Activated CD8-positive, alpha-beta memory T cell treated with anti-CD3 and anti-CD28 coated beads, Interleukin-2, amount 50 U/mL, for 1 hour (primary cell): Measurements from ENCODE around the gene UMODL1.

ENCODE experiments used
- DNase-seq: peaks from one replicate; pipeline ENCODE4 v3.0.0-alpha.2; 2020; ENCODE audit errors: extremely low read depth

UMODL1 gene

GRCh38 chr21:42071146-42071737, at the start of gene UMODL1:
Gene UMODL1, plus strand, starts transcription at chr21:42071317. Its CDS starts 0 bp downstream, at chr21:42071317.
- no peak for DNase-seq

GRCh38 chr21:42021371-42022090, 49.6 kb upstream of the UMODL1 start:
- no peak for DNase-seq

DNA sequence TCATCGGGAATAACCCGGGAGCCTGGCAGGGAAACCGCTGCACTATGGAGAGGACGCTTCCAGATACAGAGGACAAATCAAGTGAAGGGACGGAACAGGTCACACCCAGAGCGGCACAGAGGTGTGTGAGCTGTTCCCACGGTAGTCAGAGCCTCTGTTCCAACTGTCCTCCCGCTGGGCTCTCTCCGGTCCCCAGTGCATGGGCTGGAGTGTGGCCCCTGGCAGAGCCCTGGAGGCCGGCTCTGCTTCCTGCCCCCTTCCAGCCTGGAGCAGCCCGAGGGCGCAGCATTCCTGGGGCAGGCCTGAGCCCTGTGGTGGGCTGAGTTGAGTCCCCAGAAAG, 49.1 kb upstream of the UMODL1 start:
- no peak for DNase-seq

GRCh38 chr21:42022906-42023305, 48.2 kb upstream of the UMODL1 start:
- no peak for DNase-seq

DNA sequence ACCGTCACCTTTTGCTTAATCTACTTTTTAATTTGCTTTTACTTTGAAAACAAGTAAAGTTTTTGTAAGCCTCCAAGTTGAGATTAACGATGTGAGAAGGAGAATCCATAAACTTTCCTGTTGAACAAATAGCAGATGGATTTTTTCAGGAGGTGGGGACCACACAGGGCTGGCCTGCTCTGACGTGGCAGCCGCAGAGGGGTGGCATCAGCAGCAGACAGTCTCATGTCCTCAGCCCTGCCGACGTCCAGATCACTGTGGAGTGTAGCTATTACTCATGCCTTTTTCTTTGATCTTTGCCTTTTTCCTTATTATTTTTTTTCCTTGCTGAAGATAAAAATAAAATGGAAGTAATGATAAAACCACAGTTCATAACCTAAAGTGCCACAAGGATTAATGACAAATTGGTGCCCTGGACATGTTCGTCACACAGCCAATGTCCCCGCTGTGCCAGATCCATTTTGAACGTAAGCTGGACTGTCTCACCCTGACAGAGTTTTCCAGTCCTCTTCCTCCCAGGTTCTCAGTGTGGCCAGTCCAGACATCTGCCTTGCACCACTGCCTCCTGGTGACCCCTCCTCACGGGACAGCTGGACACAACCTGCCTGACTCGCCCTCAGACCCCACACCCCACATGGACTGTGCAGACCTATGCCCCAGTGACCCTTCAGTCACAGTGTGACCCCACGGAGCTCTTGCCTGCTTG, 45.6 kb upstream of the UMODL1 start:
- no peak for DNase-seq

- no peak for DNase-seq
Measured at GRCh38 chr21:42026082-42026435, 45.1 kb upstream of the UMODL1 start.

GRCh38 chr21:42027085-42027821, 43.9 kb upstream of the UMODL1 start:
- no peak for DNase-seq

GRCh38 chr21:42027822-42028765, 43.0 kb upstream of the UMODL1 start:
- no peak for DNase-seq

DNA sequence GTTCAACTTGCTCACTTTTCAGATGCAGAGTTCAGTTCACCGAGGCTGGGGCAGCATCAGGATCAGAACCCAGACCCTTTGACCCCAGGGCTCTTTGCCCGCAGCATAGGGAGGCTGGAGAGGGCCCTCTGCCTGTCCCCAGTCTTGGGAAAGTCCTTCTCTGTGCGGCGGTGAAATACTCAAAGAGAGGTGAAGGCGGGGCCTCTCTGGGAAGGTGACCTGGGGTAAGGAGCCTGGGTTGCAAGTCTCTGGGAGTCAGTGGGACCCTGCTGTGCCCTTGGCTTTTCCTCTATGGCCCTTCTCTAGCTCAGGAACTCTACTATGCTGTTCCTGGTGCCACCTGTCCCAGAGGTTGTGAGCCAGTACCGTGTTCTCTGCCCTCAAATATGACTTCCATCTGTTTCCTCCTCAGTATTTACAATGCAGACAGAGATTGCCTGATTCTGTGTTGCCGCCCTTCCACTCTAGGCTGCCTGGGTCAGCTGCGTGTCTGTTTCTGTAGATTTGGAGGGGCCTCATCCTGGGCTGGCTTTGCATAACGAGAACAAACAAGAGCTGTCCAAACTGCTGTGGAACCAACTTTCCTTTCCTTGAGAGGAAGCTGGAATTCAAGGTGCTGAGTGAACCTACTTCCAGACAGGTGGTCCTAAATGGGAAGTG, 42.2 kb upstream of the UMODL1 start:
- DNase-seq: no peak

GRCh38 chr21:42030311-42030710, 40.8 kb upstream of the UMODL1 start:
- no peak for DNase-seq

DNA sequence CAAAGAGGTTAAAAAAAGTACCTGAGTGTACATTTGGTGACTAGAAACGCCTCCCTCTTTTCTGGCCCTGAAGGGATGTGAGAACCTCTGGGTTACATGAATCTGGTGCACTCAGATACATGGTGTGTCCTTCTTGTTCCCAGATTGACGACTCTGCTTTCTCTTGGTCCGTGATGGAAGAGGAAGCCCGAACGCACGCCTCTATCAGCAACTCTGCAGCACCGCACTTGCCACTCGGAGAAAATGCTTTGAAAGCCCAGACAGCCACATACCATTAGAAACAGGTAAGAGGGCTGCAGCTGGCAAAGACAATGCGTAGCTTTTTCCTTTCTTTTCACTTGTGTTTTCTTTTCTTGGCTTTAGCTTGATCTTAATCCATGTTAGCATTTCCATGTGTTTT, 39.9 kb upstream of the UMODL1 start:
- no peak for DNase-seq

DNA sequence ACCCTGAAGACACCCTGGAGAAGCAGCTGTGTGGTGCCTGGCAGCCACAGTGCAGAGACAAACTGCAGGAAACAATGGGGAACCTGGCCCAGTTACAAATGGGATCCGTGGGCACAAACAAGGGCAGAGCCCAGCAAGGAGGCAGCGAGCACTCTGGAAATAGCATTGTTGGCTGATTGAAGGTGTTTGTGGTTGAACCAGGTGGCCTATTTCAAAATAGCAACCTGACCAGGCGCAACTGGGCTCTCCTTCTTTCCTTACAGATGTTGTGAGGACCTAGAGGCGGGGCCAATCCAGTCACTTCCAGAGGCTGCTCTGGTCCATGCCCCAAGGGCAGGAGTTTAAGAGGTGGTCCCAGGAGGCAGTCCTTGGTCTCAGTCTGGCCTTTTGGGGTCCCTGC, 39.3 kb upstream of the UMODL1 start:
- no peak for DNase-seq

DNA sequence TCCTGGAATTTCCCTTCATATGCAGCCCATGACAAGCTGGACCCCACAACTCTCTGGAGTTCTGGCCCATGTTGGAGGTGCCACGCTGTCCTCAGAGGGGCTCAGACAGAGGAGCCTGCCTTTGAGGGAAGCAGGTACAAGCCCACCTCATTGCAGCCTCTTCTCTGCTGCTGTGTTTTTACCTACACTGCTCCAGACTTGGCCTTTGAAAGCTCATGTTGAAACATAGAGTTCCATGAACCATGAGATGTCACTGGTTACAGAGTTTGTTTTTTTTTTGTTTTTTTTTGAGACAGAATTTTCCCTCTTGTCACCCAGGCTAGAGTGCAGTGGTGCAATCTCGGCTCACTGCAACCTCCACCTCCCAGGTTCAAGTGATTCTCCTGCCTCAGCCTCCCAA, 38.9 kb upstream of the UMODL1 start:
- no peak for DNase-seq

DNA sequence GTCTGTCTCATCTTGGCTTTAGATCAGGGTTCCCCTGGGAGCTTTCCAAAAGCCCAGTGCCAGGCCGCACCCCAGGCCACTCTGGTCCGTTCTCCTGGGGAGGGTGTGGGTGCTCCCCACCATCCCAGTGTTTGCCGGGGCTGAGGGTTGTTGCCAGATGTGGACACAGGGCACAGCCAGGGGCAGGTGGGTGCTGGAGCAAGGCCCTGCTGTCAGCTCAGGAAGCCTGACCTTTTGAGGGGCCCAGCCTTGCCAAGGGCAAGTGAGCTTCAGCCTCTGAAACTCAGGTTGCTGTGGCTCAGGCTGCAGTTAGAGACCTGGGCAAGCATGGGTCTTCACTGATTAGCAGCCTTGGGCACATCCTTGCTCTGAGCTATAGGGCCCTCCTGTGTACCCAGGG, 38.1 kb upstream of the UMODL1 start:
- no peak for DNase-seq

DNA sequence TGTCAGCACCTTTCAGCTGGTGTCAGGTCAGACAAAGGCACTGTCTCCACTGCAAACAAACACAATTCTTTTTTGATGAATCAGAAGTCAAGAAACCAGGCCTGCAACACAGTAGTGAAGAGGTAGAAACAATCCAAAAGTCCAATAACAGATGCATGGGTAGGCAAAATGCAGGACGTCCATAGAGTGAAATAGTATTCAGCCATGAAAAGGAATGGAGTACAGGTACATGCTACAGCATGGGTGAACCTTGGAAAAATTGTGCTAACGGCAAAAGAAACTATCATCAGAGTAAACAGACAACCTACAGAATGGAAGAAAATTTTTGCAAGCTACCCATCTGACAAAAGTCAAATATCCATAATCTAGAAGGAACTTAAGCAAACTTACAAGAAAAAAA, 34.8 kb upstream of the UMODL1 start:
- DNase-seq: no peak

GRCh38 chr21:42037516-42037915, 33.6 kb upstream of the UMODL1 start:
- no peak for DNase-seq

DNA sequence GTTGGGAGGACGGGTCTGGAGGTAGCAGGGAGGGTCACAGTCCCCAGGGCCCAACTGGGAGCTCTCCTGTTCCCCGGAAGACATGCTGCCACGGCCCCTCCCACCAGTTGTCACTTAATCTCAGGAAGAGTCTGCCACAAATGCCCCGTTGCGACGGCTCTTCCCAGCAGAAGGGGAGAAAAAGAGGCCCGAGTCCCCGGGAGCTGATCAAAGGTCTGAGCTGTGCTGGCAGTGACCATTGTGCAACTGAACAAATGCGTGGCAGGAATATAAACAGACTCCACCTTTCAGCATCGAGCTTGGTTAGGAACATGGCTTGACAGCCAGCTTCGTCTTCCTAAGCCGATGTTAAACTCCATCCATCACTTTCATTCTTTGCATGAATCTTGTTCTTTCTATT, 33.2 kb upstream of the UMODL1 start:
- no peak for DNase-seq

DNA sequence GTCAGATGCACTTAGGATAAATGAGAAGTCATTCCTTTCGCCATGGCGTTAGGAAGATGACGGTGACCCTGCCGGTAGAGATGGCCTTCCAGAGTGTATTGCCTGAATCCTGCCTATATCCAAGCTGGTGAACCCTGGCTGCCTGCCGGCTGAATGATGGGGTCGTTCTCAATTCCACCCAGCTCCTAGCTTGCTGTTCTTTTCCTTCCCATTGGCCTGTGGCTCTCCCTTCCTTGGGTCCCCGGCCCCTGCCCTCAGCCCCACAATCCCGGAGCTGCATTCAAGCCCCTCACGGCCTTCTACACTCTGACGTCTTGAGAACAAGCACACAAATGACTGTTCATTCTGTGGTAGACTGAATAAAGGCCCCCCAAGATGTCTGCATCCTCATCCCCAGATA, 32.7 kb upstream of the UMODL1 start:
- DNase-seq: no peak

DNA sequence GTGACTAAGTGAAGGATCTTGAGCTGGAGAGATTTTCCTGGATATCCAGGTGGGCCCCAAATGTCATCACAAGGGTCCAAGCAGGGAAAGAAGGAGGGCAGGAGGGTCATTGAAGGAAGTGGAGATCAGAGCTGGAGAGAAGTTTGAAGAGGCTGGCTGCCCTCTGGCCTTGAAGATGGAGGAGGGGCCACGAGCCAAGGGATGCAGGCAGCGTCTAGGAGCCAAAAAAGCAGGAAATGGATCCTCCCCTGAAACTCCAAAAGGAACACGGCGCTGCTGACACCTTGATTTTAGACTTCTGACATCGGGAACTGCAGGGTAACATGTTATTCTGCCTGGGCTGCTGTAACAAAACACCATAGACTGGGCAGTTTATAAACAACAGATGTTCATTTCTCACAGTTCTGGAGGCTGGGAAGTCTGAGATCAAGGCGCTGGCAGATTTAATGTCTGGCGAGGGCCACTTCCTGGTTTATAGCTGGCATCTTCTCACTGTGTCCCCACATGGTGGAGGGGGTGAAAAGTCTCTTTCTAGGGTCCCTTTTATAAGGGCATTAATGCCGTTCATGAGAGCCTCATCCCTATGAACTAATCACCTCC, 32.2 kb upstream of the UMODL1 start:
- no peak for DNase-seq

- DNase-seq: no peak
Measured at GRCh38 chr21:42039470-42039901, 31.6 kb upstream of the UMODL1 start.
